H9 (cell line): ENCODE results near the gene TBC1D9. TPM values are rescaled to one million over a fixed set of nuclear protein-coding genes. Genes with fewer than 3 reads are reported as not detected.

Experiments
- DNase-seq: peaks from one replicate; pipeline ENCODE4 v3.0.0-alpha.2; 2017
- H2AFZ ChIP-seq: one replicate; pipeline ENCODE4 v1.6.1; 2013; ENCODE audit warnings: mild to moderate bottlenecking, low read length, control low read depth, moderate library complexity
- H2AK5ac ChIP-seq: 2 replicates; pipeline ENCODE4 v1.6.1; 2013; ENCODE audit warnings: low read length, control low read depth, mixed read lengths; ENCODE audit not compliant: insufficient read length
- H2BK120ac ChIP-seq: one replicate; pipeline ENCODE4 v1.6.1; 2013; ENCODE audit warnings: low read depth, mild to moderate bottlenecking, low read length, control low read depth, inconsistent platforms; ENCODE audit not compliant: poor library complexity, severe bottlenecking
- H2BK12ac ChIP-seq: 2 replicates; pipeline ENCODE4 v1.6.1; 2013; ENCODE audit warnings: low read length, control low read depth, mixed read lengths, low read depth; ENCODE audit not compliant: insufficient read length
- H2BK15ac ChIP-seq: 2 replicates; pipeline ENCODE4 v1.6.1; 2013; ENCODE audit warnings: low read depth, low read length, control low read depth
- H2BK20ac ChIP-seq: one replicate; pipeline ENCODE4 v1.6.1; 2013; ENCODE audit warnings: low read depth, mild to moderate bottlenecking, low read length, control low read depth, inconsistent platforms; ENCODE audit not compliant: poor library complexity, severe bottlenecking
- H2BK5ac ChIP-seq: 2 replicates; pipeline ENCODE4 v1.6.1; 2013; ENCODE audit warnings: low read length, control low read depth, mixed read lengths; ENCODE audit not compliant: insufficient read length
- H3K14ac ChIP-seq: 2 replicates; pipeline ENCODE4 v1.6.1; 2013; ENCODE audit warnings: low read length, control low read depth; ENCODE audit not compliant: insufficient read depth
- H3K18ac ChIP-seq: 2 replicates; pipeline ENCODE4 v1.6.1; 2013; ENCODE audit warnings: low read depth, mild to moderate bottlenecking, mixed read lengths, low read length, control low read depth; ENCODE audit not compliant: insufficient read length
- H3K23ac ChIP-seq: 2 replicates; pipeline ENCODE4 v1.6.1; 2013; ENCODE audit warnings: low read length, control low read depth, mixed read lengths, low read depth; ENCODE audit not compliant: insufficient read length
- H3K23me2 ChIP-seq: 2 replicates; pipeline ENCODE4 v1.6.1; 2013; ENCODE audit warnings: low read depth, mild to moderate bottlenecking, mixed read lengths, low read length, control low read depth; ENCODE audit not compliant: insufficient read length, poor library complexity, severe bottlenecking
- H3K27ac ChIP-seq: 2 replicates; pipeline ENCODE4 v1.5.1; 2013; ENCODE audit warnings: low read length, control low read depth, mixed read lengths, low read depth; ENCODE audit not compliant: insufficient read length
- H3K27me3 ChIP-seq: 2 replicates; pipeline ENCODE4 v1.6.1; 2013; ENCODE audit warnings: low read length, control low read depth, inconsistent platforms; ENCODE audit not compliant: insufficient read depth
- H3K4ac ChIP-seq: 2 replicates; pipeline ENCODE4 v1.6.1; 2013; ENCODE audit warnings: low read depth, mild to moderate bottlenecking, control low read depth, inconsistent platforms, low read length, moderate library complexity
- H3K4me1 ChIP-seq: 2 replicates; pipeline ENCODE4 v1.6.1; 2013; ENCODE audit warnings: low read length, control low read depth, inconsistent platforms; ENCODE audit not compliant: insufficient read depth
- H3K4me2 ChIP-seq: 2 replicates; pipeline ENCODE4 v1.6.1; 2013; ENCODE audit warnings: low read length, control low read depth, mixed read lengths; ENCODE audit not compliant: insufficient read length, insufficient read depth
- H3K56ac ChIP-seq: 2 replicates; pipeline ENCODE4 v1.6.1; 2013; ENCODE audit warnings: low read depth, mild to moderate bottlenecking, mixed read lengths, low read length, control low read depth; ENCODE audit not compliant: insufficient read length
- H3K79me1 ChIP-seq: 2 replicates; pipeline ENCODE4 v1.6.1; 2013; ENCODE audit warnings: low read depth, mild to moderate bottlenecking, moderate library complexity, low read length, control low read depth, inconsistent platforms; ENCODE audit not compliant: insufficient read depth, poor library complexity, severe bottlenecking
- H3K79me2 ChIP-seq: 2 replicates; pipeline ENCODE4 v1.6.1; 2013; ENCODE audit warnings: low read length, control low read depth, inconsistent platforms; ENCODE audit not compliant: insufficient read depth
- H3K9ac ChIP-seq: 2 replicates; pipeline ENCODE4 v1.6.1; 2013; ENCODE audit warnings: low read length, control low read depth, mixed read lengths; ENCODE audit not compliant: insufficient read length; ENCODE audit errors: extremely low read depth
- H3K9me3 ChIP-seq: one replicate; pipeline ENCODE4 v1.6.1; 2013; ENCODE audit warnings: low read depth, low read length, inconsistent platforms; ENCODE audit not compliant: control insufficient read depth
- H3T11ph ChIP-seq: one replicate; pipeline ENCODE4 v1.6.1; 2013; ENCODE audit warnings: mild to moderate bottlenecking, low read length, control low read depth, inconsistent platforms
- H4K20me1 ChIP-seq: one replicate; pipeline ENCODE4 v1.6.1; 2013; ENCODE audit not compliant: control insufficient read depth, insufficient read length, insufficient read depth
- H4K5ac ChIP-seq: 2 replicates; pipeline ENCODE4 v1.6.1; 2013; ENCODE audit warnings: low read depth, mild to moderate bottlenecking, mixed read lengths, low read length, control low read depth; ENCODE audit not compliant: insufficient read length
- H4K8ac ChIP-seq: replicated peaks from 2 replicates; pipeline ENCODE4 v1.6.1; 2013; ENCODE audit warnings: low read length, control low read depth, mixed read lengths, low read depth; ENCODE audit not compliant: insufficient read length
- H4K91ac ChIP-seq: 2 replicates; pipeline ENCODE4 v1.6.1; 2013; ENCODE audit warnings: low read depth, mild to moderate bottlenecking, moderate library complexity, mixed read lengths, low read length, control low read depth; ENCODE audit not compliant: insufficient read length
- H3K27ac Mint-ChIP-seq, 3 experiments: 2 replicates in 2 of 3; 3 replicates in 1 of 3; pipeline ENCODE4 v1.8.0; 2020 to 2021; ENCODE audit warnings: mixed read lengths in 3 of 3, mild to moderate bottlenecking in 1 of 3, moderate library complexity in 1 of 3
- H3K27me3 Mint-ChIP-seq: 2 replicates; pipeline ENCODE4 v1.8.0; 2021; ENCODE audit warnings: low read depth, mild to moderate bottlenecking, moderate library complexity, mixed read lengths
- H3K36me3 Mint-ChIP-seq, 3 experiments: 2 replicates in 2 of 3; 3 replicates in 1 of 3; pipeline ENCODE4 v1.8.0; 2020 to 2021; ENCODE audit warnings: low read depth in 3 of 3, mixed read lengths in 3 of 3; ENCODE audit not compliant: insufficient read depth in 1 of 3
- H3K4me1 Mint-ChIP-seq, 2 experiments: 2 replicates each; pipeline ENCODE4 v1.8.0; 2020; ENCODE audit warnings: mixed read lengths in 2 of 2
- H3K4me3 Mint-ChIP-seq, 2 experiments: 2 replicates in 1 of 2; 3 replicates in 1 of 2; pipeline ENCODE4 v1.8.0; 2020 to 2021; ENCODE audit warnings: mild to moderate bottlenecking in 2 of 2, mixed read lengths in 2 of 2, moderate library complexity in 1 of 2
- H3K9me3 Mint-ChIP-seq, 2 experiments: 2 replicates in 1 of 2; 3 replicates in 1 of 2; pipeline ENCODE4 v1.8.0; 2020; ENCODE audit warnings: mild to moderate bottlenecking in 2 of 2, mixed read lengths in 2 of 2, moderate library complexity in 1 of 2
- CTCF ChIP-seq: fragments of 200-600 bp; sonication (generic); conservative IDR thresholded peaks from 3 replicates; pipeline ENCODE4 v1.8.0; 2021; ENCODE audit warnings: antibody characterized with exemption, mild to moderate bottlenecking
- WGBS: extraction: QIAGEN DNeasy Blood & Tissue Kit; methylation state at CpG from one replicate; pipeline ENCODE4 v1.1.7; 2013; ENCODE audit warnings: missing lambda C conversion rate, low lambda C conversion rate, mixed read lengths; ENCODE audit not compliant: insufficient read length; ENCODE audit errors: extremely low coverage; 5-methylcytosine and 5-hydroxymethylcytosine counted together
- total RNA-seq: library from RNA; stranded (reverse); gene quantifications from 2 replicates; pipeline ENCODE4 v1.2.1, GENCODE V29; 2021

The TBC1D9 gene
- total RNA-seq, 1 experiment from 2014 or later = 0.63 TPM

- no peak overlapping the region for H3T11ph ChIP-seq
Observed at GRCh38 chr4:140652601-140653000, 103.6 kb downstream of the TBC1D9 start.

More at GRCh38 chr4:140652601-140653000, 103.6 kb downstream of the TBC1D9 start:
- no peaks in the 10 kb centered on the region for H4K20me1 ChIP-seq
- no peak overlapping the region for H2BK5ac ChIP-seq
- Mint-ChIP-seq H3K4me1 (peaks cover 24 to 30% of the 10 kb centered on the region in 2 experiments), H3K27me3 (no peaks in the 10 kb centered on the region), H3K4me3 (no peak overlapping the region), H3K9me3 (no peaks in the 10 kb centered on the region), H3K36me3 (no peaks in the 10 kb centered on the region), H3K27ac (no peak overlapping the region)
- H2BK12ac ChIP-seq = no peak overlapping the region
- no peaks in the 10 kb centered on the region for H3K9me3 ChIP-seq
- no peak overlapping the region for H2BK120ac ChIP-seq
- no peak overlapping the region for H4K5ac ChIP-seq
- no peak overlapping the region for H2AFZ ChIP-seq
- peaks cover 5% of the 10 kb centered on the region; the same call in 1 of the 2 replicates for H3K4me1 ChIP-seq
- no peak overlapping the region for H4K91ac ChIP-seq
- no peaks in the 10 kb centered on the region for H3K27me3 ChIP-seq
- H2BK15ac ChIP-seq = no peak overlapping the region
- no peaks in the 10 kb centered on the region for H3K79me1 ChIP-seq
- H3K18ac ChIP-seq = no peak overlapping the region
- H2BK20ac ChIP-seq = no peak overlapping the region
- H3K4ac ChIP-seq = no peak overlapping the region
- H3K9ac ChIP-seq = no peak overlapping the region
- no CpG with 5 or more reads among the region's 2 CpGs for WGBS
- H3K79me2 ChIP-seq = no peaks in the 10 kb centered on the region
- H2AK5ac ChIP-seq = no peak overlapping the region
- no peak overlapping the region for H3K56ac ChIP-seq
- no peak overlapping the region for H3K23ac ChIP-seq
- no peak overlapping the region for H3K27ac ChIP-seq
- H3K14ac ChIP-seq = no peak overlapping the region
- no peak overlapping the region for H3K4me2 ChIP-seq
- DNase-seq = no peak
- no peak for TF ChIP-seq CTCF
- no peak overlapping the region for H4K8ac ChIP-seq
- H3K23me2 ChIP-seq = no peaks in the 10 kb centered on the region
